Stimulated activated naive B cell treated with anti-CD40 and anti-IgM and Interleukin-4, amounts not matched to agents 10 μg/mL and 1 μg/mL and 100 μg/mL, for 72 hours (primary cell): Measurements from ENCODE around the gene GSTT2.
"Not testable (repeated sequence)": the region's sequence is repeated elsewhere in the genome, so short reads cannot be mapped to it uniquely, and the experiment has no call there.

Experiments used
- ATAC-seq, 2 donors: fragments of 150-1000 bp; cut with Tn5 transposase; replicated peaks; 2 replicates each; pipeline ENCODE4 v1.10.0; 2021; ENCODE audit warnings: moderate library complexity in 1 of 2
- DNase-seq: peaks from one replicate; pipeline ENCODE4 v3.0.0; 2021
- H3K27ac Mint-ChIP-seq: one replicate; pipeline ENCODE4 v1.8.0; 2022; ENCODE audit warnings: mild to moderate bottlenecking, mixed read lengths
- H3K27me3 Mint-ChIP-seq, 2 donors: one replicate each; pipeline ENCODE4 v1.8.0; 2022; ENCODE audit warnings: mixed read lengths in 2 of 2
- H3K36me3 Mint-ChIP-seq, 2 donors: one replicate each; pipeline ENCODE4 v1.8.0; 2022; ENCODE audit warnings: mixed read lengths in 2 of 2, mild to moderate bottlenecking in 1 of 2
- H3K4me1 Mint-ChIP-seq, 2 donors: one replicate each; pipeline ENCODE4 v1.8.0; 2022; ENCODE audit warnings: mixed read lengths in 2 of 2, mild to moderate bottlenecking in 1 of 2
- H3K4me3 Mint-ChIP-seq, 2 donors: one replicate each; pipeline ENCODE4 v1.8.0; 2022; ENCODE audit warnings: mild to moderate bottlenecking in 2 of 2, mixed read lengths in 2 of 2, moderate library complexity in 1 of 2
- H3K9me3 Mint-ChIP-seq, 2 donors: one replicate each; pipeline ENCODE4 v1.8.0; 2022; ENCODE audit warnings: mixed read lengths in 2 of 2, mild to moderate bottlenecking in 1 of 2

Gene GSTT2

DNA sequence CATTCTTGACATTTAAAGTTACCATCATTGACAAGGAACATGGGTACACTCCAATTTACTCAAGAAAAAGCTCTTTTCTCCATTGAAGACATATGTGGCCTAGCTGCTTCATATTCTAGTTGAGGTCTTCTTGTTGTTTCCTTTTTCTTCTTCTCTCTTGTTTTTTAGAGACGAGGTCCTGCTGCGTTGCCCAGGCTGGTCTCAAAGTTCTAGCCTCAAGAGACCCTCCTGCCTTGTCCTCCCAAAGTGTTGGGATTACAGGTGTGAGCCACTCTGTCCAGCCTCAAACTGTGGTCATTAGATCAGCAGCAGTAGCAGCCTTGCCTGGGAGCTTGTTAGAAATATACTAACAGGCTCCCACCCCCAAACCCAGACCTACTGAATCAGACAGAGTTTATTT, 13.1 kb downstream of the GSTT2 start:
- H3K27ac Mint-ChIP-seq, H3K36me3 Mint-ChIP-seq, ATAC-seq, H3K9me3 Mint-ChIP-seq, DNase-seq, H3K27me3 Mint-ChIP-seq, H3K4me3 Mint-ChIP-seq, H3K4me1 Mint-ChIP-seq: not testable (repeated sequence)

DNA sequence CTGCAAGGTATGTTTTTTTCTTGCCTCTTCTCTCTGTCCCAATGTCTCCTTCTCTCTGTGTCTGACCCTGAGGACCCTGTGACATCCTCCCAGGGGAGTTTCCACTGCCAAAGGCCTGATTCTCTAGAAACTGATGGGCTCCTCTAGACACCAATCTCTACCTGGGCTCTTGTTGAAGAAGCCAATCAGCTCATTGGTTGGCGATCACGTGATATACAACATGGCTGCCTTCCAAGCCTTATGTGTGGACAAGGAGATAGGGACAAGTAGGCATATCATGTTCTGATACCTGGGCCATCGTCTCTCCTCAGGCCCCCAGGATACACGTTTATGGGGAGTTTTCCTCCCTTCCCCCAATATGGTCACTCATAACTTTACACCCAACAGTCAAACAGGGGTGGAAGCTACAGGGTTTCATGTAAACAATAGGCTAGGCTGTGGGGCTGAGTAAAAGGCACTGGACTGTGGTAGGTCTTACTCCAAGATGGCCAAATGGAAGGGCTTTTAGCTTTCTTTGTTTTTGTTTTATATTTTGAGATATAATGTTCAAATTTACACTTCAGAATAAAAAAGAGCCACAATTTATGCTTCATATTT, 13.7 kb downstream of the GSTT2 start:
- not testable (repeated sequence) for H3K27me3 Mint-ChIP-seq, H3K27ac Mint-ChIP-seq, H3K9me3 Mint-ChIP-seq, H3K4me1 Mint-ChIP-seq, H3K36me3 Mint-ChIP-seq, H3K4me3 Mint-ChIP-seq, DNase-seq
- ATAC-seq, result peak; percentile 19 to 50

DNA sequence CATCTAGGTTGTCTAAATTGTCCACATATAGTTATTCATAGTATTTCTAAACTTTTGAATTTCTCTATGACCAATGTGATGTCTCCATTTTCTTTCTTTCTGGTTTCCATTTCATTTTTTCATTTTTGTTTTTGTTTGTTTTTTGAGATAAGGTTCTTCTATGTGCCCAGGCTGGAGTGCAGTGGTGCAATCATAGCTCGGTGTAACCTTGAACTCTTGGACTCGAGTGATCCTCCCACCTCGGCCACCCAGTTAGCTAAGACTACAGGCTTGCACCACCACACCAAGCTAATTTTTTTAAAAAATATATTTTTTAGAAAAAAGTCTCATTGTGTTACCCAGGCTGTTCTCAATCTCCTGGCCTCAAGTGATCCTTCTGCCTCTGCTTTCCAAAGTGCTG, 17.2 kb downstream of the GSTT2 start:
- ATAC-seq, result no peak
- no peak overlapping the region for H3K27ac Mint-ChIP-seq

DNA sequence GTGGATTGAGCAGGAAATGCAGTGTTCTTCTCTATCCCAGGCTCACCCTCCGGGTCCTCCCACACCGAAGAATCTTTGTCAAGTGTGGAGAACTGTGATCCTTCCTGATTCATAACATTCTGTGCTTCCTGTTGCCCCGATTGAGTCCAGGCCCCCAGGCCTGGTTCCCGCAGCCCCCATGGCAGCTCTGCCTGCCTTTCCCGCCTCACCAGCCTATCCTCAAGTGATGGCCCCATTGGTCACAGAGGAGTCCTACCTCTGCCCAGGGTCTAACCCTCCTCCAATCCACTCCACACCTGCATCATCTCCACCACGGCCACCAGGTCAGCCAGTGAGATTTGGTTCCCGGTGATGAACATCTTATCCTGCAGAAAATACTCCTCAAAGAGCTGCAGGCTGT, 19.8 kb downstream of the GSTT2 start:
- DNase-seq, H3K4me3 Mint-ChIP-seq, H3K4me1 Mint-ChIP-seq, H3K9me3 Mint-ChIP-seq, ATAC-seq, H3K36me3 Mint-ChIP-seq: not testable (repeated sequence)
- H3K27me3 Mint-ChIP-seq, result peaks cover 9 to 18% of the 10 kb centered on the region in 2 donors
- H3K27ac Mint-ChIP-seq, result peak overlapping the region; percentile 48

More for the DNA sequence above, 17.2 kb downstream of the GSTT2 start:
- no peak for DNase-seq
- Mint-ChIP-seq H3K4me1 (peaks cover 0 to 1% of the 10 kb centered on the region in 2 donors), H3K4me3 (no peak overlapping the region), H3K9me3 (no peaks in the 10 kb centered on the region), H3K27me3 (peaks cover 7 to 13% of the 10 kb centered on the region in 2 donors), H3K36me3 (no peaks in the 10 kb centered on the region)

DNA sequence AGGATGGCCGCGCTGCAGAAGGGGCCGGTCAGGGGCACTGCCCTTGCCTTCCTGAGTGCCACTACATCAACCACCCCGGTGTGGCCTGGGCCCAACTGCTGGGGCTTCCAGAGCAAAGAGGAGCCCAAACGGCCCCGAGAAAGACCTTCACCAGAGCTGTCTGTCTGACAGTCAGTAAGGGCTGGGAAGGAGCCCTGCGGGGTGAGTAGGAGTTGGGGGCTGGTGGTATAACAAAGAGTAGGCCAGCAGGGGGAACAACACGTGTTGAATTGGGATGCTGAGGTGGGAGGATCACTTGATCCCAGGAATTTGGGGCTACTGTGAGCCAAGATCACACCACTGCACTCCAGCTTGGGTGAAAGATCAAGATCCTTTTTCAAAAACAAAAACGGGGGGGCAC, 21.4 kb downstream of the GSTT2 start:
- Mint-ChIP-seq H3K4me3 (no peak overlapping the region), H3K9me3 (no peaks in the 10 kb centered on the region), H3K4me1 (no peaks in the 10 kb centered on the region), H3K27ac (no peak overlapping the region), H3K36me3 (no peaks in the 10 kb centered on the region), H3K27me3 (peaks cover 9 to 18% of the 10 kb centered on the region in 2 donors)
- DNase-seq, result no peak
- no peak for ATAC-seq

DNA sequence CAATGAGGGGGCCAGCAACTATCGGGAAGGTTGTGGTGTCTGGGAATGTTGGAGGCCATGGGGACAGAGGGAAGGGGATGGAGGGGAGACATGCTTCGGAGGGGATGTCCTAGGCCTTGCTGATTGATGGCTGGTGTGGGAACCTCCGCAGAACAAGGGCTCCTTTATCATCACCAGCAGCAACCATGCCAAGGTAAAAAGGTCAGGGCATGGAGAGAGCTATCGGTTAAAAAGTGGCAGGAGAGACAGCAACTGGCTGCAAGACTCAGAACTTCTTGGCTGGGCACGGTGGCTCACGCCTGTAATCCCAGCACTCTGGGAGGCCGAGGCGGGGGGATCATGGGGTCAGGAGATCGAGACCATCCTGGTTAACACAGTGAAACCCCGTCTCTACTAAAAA, 22.3 kb downstream of the GSTT2 start:
- ATAC-seq (no peak), DNase-seq (no peak)
- Mint-ChIP-seq H3K9me3 (no peaks in the 10 kb centered on the region), H3K27me3 (peaks cover 9 to 18% of the 10 kb centered on the region in 2 donors), H3K27ac (no peak overlapping the region), H3K36me3 (no peaks in the 10 kb centered on the region), H3K4me1 (no peaks in the 10 kb centered on the region), H3K4me3 (no peak overlapping the region)

DNA sequence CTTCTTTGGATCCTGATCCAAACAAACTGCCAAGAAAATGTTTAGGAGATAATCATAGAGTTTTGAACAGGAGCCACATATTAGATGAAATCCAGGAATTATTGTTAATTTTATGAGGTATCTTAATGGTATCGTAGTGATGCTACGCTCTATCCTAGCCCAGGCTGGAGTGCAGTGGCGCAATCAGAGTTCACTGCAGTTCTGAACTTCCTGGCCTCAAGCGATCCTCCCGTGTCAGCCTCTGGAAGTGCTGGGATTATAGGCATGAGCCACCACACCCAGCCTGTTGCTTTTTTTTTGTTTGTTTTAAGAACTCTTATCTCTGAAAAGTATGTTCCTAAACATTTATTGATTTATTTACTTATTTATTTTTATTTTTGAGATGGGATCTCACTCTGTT, 22.9 kb downstream of the GSTT2 start:
- H3K27me3 Mint-ChIP-seq, result peaks cover 9 to 18% of the 10 kb centered on the region in 2 donors
- no peak for DNase-seq
- H3K4me3 Mint-ChIP-seq, result no peak overlapping the region
- no peaks in the 10 kb centered on the region for H3K4me1 Mint-ChIP-seq
- no peak overlapping the region for H3K27ac Mint-ChIP-seq
- H3K9me3 Mint-ChIP-seq, result no peaks in the 10 kb centered on the region
- no peak for ATAC-seq
- H3K36me3 Mint-ChIP-seq, result no peaks in the 10 kb centered on the region

DNA sequence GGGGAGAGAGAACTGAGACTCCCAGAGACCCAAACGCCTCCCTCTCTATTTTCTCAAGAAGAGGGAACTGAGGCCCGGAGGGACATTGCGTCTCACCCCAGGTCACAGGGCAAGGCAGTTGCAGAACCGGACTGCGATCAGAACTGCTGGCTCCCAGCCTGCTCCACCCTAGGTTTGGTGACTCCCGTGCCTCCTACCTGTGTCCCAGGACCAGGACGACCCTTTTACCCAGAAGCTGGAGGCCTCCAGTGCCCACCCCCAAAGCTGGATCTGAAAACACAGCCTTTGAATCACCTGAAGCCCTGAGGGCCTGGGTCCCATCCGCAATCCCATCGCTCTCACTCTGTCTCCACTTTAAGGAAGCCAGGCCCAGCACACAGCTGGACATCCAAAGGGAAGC, 24.0 kb downstream of the GSTT2 start:
- no peak for DNase-seq
- H3K36me3 Mint-ChIP-seq, result no peaks in the 10 kb centered on the region
- H3K9me3 Mint-ChIP-seq, result no peaks in the 10 kb centered on the region
- H3K4me1 Mint-ChIP-seq, result no peaks in the 10 kb centered on the region
- ATAC-seq, result no peak
- no peak overlapping the region for H3K27ac Mint-ChIP-seq
- peaks cover 9 to 18% of the 10 kb centered on the region in 2 donors for H3K27me3 Mint-ChIP-seq
- no peak overlapping the region for H3K4me3 Mint-ChIP-seq

DNA sequence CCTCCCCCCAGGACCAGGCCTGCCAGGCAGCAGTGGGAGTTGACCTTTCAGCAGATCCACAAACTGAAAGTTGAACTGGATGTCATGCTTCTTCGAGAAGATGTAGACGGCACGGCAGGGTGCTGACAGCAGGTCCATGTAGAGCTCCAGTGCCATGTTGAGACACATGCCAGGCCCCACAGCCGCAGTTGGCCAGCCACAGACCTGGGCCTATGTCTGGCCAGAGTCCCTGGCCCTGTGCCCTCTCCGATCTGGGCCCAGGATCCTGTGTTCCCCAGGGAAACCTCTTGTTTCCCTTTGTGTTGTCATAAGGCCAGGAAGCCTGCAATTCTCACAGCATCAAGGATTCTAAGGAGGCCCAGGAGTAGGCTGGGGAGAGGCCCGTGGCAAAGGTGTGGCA, 25.3 kb downstream of the GSTT2 start, which contains the start of gene GSTT4:
Gene GSTT4 (minus strand): TSS at position 253 of the 400 bp plus-strand sequence. CDS start 97 bp downstream, at position 156.
- no peaks in the 10 kb centered on the region for H3K9me3 Mint-ChIP-seq
- no peak for DNase-seq
- no peaks in the 10 kb centered on the region for H3K36me3 Mint-ChIP-seq
- ATAC-seq, result no peak
- H3K27me3 Mint-ChIP-seq, result peaks cover 5 to 12% of the 10 kb centered on the region in 2 donors
- H3K27ac Mint-ChIP-seq, result no peak within 1 kb of the TSS
- no peak within 1 kb of the TSS for H3K4me3 Mint-ChIP-seq
- no peaks in the 10 kb centered on the region for H3K4me1 Mint-ChIP-seq

DNA sequence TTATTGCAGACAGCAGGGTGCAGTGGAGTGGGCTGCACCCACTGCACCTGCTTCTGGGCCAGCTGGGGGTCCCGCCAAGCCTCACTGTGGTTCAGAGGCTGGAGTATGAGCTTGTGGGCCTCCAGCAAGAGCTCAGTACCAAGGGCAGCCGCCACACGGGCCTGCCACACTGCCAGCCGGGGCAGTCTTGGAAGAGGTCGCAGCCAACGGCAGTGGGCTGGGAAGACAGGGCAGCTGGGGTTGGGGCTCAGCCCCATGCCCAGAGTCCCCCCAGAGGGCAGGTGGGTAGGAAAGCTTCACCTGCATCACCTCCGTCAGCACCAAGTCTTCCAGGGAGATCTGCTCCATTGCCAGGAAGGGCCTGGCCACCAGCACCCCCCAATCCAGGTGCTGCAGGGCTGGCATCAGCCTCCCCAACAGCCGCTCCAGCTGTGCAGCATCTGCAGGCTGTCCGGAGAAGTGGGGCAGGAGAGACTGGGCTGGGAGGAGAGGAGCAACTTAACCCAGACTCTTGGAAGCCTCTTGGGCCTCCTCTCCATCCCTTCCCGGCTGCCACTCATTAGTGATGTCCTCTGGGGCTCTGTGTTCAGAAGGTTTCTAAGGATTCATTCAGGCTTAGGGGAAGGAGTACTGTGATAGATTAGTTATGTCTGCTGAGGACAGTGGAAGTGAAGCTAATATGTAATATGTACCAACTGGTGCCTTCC, 26.4 kb downstream of the GSTT2 start:
- Mint-ChIP-seq H3K27me3 (peaks cover 5 to 10% of the 10 kb centered on the region in 2 donors), H3K4me1 (peaks cover 6 to 9% of the 10 kb centered on the region in 2 donors), H3K9me3 (no peaks in the 10 kb centered on the region), H3K36me3 (peaks cover 2 to 6% of the 10 kb centered on the region in 2 donors), H3K27ac (no peak overlapping the region), H3K4me3 (no peak overlapping the region)
- DNase-seq, result no peak
- no peak for ATAC-seq

DNA sequence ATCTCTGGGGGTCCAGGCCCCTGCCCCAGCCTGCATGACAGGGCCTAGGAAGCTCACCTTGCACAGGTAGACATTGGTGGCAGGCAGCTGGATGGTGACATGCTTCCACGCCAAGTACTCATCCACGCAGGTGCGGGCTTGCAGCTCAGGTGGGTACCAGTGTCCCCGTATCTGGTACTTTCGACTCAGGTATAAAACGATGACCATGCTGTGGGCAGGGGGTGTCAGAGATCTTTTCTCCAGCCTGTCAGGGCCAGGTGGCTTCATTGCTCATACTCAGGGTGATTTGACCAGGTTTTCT, 26.9 kb downstream of the GSTT2 start:
- Mint-ChIP-seq H3K27me3 (peaks cover 5% of the 10 kb centered on the region in 2 donors), H3K4me1 (peaks cover 6 to 9% of the 10 kb centered on the region in 2 donors), H3K9me3 (no peaks in the 10 kb centered on the region), H3K4me3 (no peak overlapping the region), H3K27ac (no peak overlapping the region), H3K36me3 (peaks cover 2 to 6% of the 10 kb centered on the region in 2 donors)
- ATAC-seq, result no peak
- no peak for DNase-seq

DNA sequence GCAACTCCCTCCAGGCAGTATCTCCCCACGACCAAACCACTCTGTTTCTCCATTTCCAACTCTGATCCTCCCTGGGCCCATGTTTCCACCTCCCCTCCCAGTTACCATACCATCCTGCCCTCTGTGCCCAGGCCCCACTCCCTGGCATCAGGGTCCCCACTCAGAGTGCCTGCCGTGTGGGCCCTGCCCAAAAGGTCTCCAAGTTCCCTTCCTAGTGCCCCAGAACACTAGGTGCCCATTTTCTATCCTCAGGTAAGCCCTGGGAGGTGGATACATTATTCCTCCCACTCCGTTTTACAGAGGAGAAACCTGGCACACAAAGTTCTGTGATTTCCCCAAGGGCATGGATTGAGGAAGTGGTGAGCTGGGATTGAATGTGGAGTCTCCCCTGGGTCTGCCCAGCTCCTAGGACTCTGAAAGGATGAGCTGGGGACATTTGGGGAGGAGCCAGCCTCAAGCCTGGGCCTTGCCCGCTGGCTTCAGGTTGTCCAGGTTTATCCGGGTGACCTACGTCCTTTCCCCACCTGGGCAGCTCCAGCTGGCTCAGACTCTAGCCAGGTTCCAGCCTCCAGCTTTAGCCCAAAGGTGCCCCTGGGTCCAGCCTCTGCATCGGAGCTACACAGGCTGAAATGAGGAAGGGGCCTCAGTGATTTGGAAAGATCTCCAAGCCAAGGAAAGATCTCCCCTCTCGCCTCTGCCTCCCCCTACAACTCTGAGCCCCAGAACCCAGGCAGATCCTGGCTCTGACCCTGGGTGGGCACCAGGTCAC, 27.5 kb downstream of the GSTT2 start:
- DNase-seq (no peak), ATAC-seq (no peak)
- H3K36me3 Mint-ChIP-seq, result peaks cover 2 to 6% of the 10 kb centered on the region in 2 donors
- no peaks in the 10 kb centered on the region for H3K9me3 Mint-ChIP-seq
- H3K4me1 Mint-ChIP-seq, result peaks cover 9 to 11% of the 10 kb centered on the region in 2 donors
- no peak overlapping the region for H3K27ac Mint-ChIP-seq
- H3K4me3 Mint-ChIP-seq, result no peak overlapping the region
- peaks cover 0 to 5% of the 10 kb centered on the region in 2 donors for H3K27me3 Mint-ChIP-seq

DNA sequence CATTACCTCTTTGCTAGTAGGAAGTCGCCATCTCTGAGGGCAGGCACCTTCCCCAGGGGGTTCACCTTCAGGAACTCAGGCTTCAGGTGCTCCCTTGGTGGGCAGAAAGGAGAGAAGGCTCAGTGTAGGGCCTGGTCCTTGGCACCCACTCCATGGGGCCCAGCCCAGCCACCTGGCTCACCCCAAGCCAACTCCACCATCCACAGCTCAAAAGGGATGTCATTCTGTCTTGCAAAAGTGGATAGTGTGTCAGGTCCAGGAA, 28.0 kb downstream of the GSTT2 start:
- Mint-ChIP-seq H3K4me1 (peaks cover 11% of the 10 kb centered on the region in 2 donors), H3K27ac (no peak overlapping the region), H3K27me3 (peaks cover 0 to 5% of the 10 kb centered on the region in 2 donors), H3K4me3 (no peak overlapping the region), H3K9me3 (no peaks in the 10 kb centered on the region), H3K36me3 (peaks cover 2 to 6% of the 10 kb centered on the region in 2 donors)
- ATAC-seq (no peak), DNase-seq (no peak)

DNA sequence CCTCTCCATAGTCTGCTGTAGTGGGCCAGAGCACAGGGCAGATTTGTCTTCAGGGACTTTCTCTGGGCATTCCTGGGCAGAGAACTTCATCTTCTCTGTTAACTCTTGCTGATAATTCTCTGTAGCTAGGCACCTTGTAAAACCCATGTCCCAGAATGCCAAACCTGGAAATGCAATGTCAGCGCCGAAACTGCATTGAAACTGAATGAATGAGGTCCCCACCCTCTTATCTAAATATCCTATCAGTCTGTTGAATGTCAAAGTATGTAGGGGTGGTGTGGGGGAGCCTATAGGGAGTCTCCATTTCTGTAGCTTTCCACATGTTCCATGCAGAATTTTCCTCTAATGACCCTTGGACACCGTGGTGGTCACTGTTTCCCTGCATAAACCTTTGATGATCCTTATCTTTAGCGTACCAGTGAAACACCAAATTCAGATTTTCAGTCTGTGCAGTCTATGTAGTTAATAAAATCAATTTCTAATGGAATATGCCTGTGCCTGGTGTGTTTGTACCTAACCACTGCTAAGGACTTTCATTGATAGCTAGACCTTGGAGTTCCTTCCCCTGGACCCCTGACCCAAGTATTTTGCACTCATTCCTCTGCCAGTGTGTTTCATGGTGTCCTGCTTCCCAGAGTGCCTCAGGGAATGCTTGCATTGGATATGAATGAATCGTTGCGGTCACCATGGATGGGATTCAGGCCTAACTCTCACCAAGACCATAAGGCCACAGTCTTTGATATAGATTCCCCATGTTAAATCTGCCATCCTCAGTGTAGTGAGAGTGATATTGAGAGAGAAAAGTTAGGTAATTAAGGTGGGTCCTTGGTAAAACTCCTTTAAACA, 28.7 kb downstream of the GSTT2 start:
- no peaks in the 10 kb centered on the region for H3K9me3 Mint-ChIP-seq
- peaks cover 12 to 16% of the 10 kb centered on the region in 2 donors for H3K4me1 Mint-ChIP-seq
- H3K36me3 Mint-ChIP-seq, result peaks cover 2 to 6% of the 10 kb centered on the region in 2 donors
- no peak overlapping the region for H3K27ac Mint-ChIP-seq
- DNase-seq (no peak), ATAC-seq (no peak)
- H3K4me3 Mint-ChIP-seq, result no peak overlapping the region
- peaks cover 0 to 2% of the 10 kb centered on the region in 2 donors for H3K27me3 Mint-ChIP-seq
